GM19395 (cell line): ENCODE results near the gene DHX9.

ENCODE experiments used
- ATAC-seq: cut with Tn5 transposase; IDR thresholded peaks from one replicate; pipeline ENCODE4 v1.9.1; 2021; ENCODE audit warnings: mild to moderate bottlenecking, moderate library complexity; ENCODE audit not compliant: unreplicated experiment

DHX9 gene

GRCh38 chr1:182835806-182836205 lies 3.3 kb upstream of the DHX9 start:
- ATAC-seq, result no peak

- ATAC-seq, result no peak
Measured at GRCh38 chr1:182841368-182841988, 2.3 kb downstream of the DHX9 start.

- no peak for ATAC-seq
Measured at GRCh38 chr1:182842265-182842664, 3.1 kb downstream of the DHX9 start.

- no peak for ATAC-seq
Measured at GRCh38 chr1:182845379-182845778, 6.2 kb downstream of the DHX9 start.

DNA sequence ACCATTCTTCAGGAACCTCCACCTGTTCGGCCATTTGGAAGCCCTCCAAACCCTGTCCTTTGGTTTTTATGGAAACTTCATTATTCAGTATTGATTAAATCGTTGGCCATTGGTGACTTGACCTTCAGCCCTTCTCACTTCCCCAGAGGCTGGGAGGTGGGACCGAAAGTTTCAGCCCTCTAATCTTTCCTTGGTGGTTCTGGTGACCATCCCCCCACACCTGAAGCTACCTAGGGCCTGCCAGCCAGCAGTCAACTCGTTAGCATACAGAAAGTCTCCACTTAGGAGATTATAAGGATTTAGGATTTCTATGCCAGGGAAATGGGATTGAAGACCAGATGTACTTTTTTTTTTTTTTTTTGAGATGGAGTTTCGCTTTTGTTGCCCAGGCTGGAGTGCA lies 6.7 kb downstream of the DHX9 start:
- no peak for ATAC-seq

GRCh38 chr1:182847105-182847504 lies 8.0 kb downstream of the DHX9 start:
- ATAC-seq, result no peak

DNA sequence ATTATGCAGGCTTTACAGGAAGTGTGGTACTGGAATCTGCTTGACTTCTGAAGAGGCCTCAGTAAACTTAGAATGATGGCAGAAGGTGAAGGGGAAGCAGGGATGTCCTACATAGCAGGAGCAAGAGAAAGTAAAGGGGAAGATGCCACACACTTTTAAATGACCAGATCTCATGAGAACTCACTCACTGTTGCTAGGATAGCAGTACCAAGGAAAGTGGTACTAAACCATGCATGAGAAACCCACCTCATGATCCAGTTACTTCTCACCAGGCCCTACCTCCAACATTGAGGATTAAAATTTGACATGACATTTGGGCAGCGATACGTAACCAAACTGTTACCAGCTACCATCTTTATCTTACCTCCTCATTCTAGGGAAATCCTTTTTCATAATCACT lies 9.6 kb downstream of the DHX9 start:
- no peak for ATAC-seq

GRCh38 chr1:182850319-182850718 lies 11.2 kb downstream of the DHX9 start:
- no peak for ATAC-seq

- ATAC-seq, result no peak
Measured at GRCh38 chr1:182851825-182852224, 12.7 kb downstream of the DHX9 start.

DNA sequence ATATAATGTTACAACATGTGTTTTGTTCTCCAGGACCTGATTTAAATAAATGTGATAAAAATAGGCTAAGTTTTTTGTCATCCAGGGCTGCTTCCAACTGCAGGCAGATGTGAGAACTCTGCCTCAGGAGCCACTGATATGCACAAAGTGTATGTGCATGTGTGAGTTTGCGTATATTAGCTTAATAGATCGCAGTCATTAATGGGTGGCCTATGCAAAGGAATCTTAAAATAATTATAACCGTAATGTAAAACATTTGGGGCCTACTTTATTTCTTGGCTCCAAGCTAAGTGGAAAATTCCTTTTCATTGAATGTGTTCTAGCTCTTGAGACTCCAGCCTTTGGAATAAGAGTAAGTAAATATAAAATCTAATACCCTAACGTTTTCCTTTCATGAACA lies 16.8 kb downstream of the DHX9 start:
- ATAC-seq, result no peak

GRCh38 chr1:182857212-182857611 lies 18.1 kb downstream of the DHX9 start:
- no peak for ATAC-seq

GRCh38 chr1:182860658-182861057 lies 21.5 kb downstream of the DHX9 start:
- ATAC-seq, result no peak

DNA sequence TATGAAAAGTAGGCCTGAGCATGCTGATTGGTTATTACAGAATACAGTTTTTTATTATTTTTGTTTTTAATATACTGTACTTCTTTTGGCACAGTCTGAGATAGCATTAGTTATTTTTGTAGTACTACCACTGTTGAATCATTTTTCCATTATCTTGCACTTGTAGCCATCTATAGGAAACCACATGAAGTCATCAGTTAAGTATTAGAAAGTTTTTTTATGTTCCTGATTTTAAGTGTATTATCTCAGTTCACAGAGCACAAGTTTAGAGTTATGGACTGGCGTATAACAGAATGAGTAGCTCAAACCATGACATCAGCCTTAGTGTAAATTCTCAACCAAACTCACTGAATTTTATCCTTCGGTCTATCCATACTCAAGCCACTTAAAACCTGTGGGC lies 22.8 kb downstream of the DHX9 start:
- no peak for ATAC-seq

- ATAC-seq, result no peak
Measured at GRCh38 chr1:182862827-182863226, 23.7 kb downstream of the DHX9 start.

DNA sequence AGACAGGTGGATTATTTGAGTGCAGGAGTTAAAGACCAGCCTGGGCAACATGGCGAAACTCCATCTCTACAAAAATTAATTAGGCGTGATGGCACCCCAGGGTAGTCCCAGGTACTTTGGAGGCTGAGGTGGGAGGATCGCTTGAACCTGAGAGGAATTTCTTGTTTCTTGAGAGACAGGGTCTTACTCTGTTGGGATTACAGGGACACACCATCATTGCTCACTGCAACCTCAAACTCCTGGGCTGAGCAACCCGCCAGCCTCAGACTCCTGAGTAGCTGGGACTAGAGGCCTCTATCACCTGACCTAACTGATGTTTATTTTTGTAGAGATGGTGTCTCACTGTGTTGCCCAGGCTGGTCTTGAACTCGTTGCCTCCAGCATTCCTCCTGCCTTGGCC lies 24.8 kb downstream of the DHX9 start:
- no peak for ATAC-seq

- ATAC-seq, result no peak
Measured at GRCh38 chr1:182867861-182868260, 28.7 kb downstream of the DHX9 start.

DNA sequence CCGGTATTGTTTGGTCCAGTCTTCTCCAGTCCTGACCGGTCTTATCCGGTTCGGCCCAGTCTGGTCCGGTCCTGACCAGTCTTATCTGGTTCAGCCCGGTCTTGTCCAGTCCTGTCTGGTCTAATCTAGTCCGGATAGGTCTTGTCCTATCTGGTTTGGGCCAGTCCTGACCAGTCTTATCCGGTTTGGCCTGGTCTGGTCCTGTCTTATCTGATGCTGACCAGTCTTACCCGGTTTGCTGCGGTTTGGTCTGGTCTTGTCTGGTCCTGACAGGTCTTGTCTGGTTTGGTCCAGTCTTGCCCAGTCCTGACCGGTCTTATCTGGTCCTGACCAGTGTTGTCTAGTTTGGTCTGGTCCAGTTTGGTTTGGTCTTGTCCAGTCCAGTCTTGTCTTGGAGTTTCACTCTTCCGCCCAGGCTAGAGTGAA lies 30.1 kb downstream of the DHX9 start:
- no peak for ATAC-seq

- ATAC-seq, result no peak
Measured at GRCh38 chr1:182872881-182873280, 33.7 kb downstream of the DHX9 start.

DNA sequence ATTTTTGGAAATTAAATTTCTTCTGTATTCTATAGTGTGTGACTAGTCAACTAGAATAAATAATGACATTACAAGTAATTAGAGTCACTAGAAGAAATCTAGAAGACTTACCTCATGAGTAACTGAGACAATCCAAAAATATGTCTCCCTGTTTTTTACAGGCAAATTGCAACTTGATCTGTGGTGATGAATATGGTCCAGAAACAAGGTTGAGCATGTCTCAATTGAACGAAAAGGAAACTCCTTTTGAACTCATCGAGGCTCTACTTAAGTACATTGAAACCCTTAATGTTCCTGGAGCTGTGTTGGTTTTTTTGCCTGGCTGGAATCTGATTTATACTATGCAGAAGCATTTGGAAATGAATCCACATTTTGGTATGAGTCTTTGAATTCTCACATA lies 36.7 kb downstream of the DHX9 start:
- no peak for ATAC-seq

DNA sequence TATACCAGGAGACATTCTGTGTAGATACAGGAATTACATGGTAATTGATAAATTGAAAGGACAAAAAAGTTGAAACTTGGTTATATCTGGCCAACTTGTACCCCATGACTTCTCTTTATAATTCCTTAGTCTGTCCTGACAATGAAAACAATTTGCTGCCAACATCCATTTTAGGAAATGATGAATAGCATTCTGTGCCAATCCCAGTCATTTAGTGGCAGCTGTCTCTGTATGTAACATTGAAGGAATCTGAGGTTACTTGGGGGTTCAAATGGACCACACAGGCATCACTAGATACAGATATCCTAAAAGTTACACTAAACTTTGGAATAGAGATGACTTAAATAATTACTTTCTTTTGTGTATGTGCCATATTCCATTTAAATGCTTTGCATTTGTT lies 38.2 kb downstream of the DHX9 start:
- no peak for ATAC-seq

DNA sequence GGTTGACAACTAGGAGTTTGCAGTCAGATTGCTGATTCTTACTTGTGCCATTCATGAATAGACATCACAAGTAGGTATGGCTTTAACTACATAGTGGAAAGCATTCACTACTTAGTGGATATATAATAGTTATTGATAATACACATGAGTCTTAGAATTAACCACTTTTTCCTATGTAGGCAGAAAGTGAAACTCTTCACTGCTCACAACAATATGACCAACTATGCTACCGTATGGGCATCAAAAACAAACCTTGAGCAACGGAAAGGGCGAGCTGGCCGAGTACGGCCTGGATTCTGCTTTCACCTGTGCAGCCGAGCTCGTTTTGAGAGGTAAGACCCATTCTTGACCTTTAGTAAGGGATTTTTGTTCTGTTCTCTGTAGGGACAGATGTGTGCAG lies 38.7 kb downstream of the DHX9 start:
- ATAC-seq, result no peak

DNA sequence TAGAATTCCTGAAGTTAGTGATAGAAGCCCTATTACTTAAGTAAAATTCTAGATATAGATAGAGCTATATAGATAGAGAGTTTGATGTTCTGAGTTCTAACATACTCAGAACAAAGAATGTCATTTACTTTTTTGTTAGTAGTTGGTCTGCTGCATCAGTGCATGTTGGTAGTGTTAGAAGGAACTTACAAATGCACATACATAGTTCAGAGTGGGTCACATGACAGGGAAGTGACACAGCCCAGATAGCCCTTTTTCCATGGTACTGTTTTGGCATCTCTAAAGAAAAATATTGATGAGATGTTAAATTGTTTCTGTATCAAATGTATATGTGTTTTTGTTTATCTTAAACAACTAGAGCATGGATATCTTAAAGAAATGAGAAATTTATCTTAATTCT lies 45.7 kb downstream of the DHX9 start:
- no peak for ATAC-seq

DNA sequence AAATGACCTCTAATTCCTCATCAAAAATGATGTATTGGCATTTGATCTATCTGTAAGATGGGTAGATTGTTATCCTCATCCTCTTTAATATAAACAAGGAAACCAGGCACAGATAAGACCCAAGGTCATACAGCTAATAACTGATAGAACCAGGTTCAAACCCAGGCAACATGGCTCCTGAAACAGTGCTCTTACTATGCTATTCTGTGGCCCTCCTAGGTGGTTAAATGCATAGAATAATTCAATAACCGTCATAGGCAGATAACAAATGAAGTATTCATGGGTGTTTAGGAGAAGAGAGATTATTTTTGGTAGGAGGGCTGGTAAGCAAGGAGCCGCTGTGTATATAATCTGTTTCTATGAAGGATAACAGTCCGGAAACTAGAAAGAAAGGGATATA lies 46.4 kb downstream of the DHX9 start:
- ATAC-seq, result no peak

GRCh38 chr1:182886985-182887384 lies 47.8 kb downstream of the DHX9 start:
- ATAC-seq, result no peak
